Measurements from ENCODE around the gene PALM3.

Gene PALM3

DNA sequence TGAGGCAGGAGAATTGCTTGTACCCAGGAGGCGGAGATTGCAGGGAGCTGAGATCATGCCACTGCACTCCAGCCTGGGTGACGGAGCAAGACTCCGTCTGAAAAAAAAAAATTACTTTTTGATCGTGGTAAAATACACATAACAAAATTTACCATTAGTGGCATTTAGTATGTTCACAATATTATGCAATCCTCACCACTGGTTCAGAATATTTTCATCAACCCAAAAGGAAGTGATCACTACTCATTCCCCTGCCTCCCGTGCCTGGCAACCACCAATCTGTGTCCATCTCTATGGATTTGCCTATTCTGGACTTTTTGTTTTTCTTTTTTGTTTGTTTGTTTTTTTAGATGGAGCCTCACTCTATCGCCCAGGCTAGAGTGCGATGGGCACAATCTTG is 1.2 kb upstream of the PALM3 start:
- in situ Hi-C loops (cut with HindIII; ENCODE audit: low pct_unique_long_range_greater_than_20kb, low sequenced_read_pairs), result no loop called here
- TF ChIP-seq JUND (IDR thresholded peaks at IDR 0.05; ENCODE audit: low read depth), result no peak

DNA sequence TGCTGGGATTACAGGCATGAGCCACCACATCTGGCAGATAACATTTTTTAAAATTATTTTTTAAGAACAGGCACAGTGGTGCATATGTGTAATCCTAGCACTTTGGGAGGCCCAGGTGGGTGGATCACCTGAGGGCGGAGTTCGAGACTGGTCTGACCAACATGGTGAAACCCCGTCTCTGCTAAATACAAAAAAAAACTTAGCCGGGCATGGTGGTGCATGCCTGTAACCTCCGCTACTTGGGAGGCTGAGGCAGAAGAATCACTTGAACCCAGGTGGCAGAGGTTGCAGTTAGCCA is 631 bp upstream of the PALM3 start:
- in situ Hi-C loops (cut with HindIII; ENCODE audit: low pct_unique_long_range_greater_than_20kb, low sequenced_read_pairs), result no loop called here
- no peak for DNase-seq (ENCODE audit: low read depth in 1 of 2, low spot score in 1 of 2)
- TF ChIP-seq JUND (IDR thresholded peaks at IDR 0.05; ENCODE audit: low read depth), result no peak

More for the DNA sequence above, 1.2 kb upstream of the PALM3 start:
- DNase-seq (ENCODE audit: low read depth in 1 of 2, low spot score in 1 of 2), result no peak

DNA sequence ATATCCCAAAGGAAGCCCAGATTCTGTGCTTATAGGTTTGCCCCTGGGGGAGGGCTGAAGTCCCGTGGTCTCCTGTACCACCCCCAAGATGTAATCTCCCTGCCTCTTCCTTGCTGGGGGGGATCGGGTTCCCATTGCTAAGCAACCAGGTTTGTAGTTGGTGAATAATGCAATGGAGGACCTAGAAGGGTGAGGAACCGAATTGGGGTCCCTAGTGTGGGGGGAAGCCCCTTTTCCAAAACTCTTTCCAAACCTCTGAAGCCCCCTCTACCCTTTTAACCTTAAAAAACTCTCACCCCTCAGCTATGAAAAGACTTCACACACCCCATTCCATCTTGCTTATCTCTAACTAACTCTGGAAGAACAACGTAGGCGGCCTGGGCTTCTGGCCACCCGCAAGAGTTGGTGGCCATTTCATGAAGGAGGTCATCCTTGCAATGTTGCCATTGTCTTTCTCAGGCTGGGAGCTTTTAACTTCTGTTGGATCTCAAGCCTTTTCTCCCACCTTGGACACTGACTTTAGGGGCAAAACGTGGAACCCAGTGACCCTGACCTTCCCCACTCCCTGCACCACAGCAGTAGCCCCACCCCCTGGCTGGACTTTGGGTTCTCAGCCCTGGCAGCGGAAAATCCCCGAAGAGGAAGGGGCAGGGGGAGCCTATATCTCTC is 661 bp downstream of the PALM3 start:
- in situ Hi-C loops (cut with HindIII; ENCODE audit: low pct_unique_long_range_greater_than_20kb, low sequenced_read_pairs), result no loop called here
- TF ChIP-seq JUND (IDR thresholded peaks at IDR 0.05; ENCODE audit: low read depth), result no peak
- no peak for DNase-seq (ENCODE audit: low read depth in 1 of 2, low spot score in 1 of 2)

DNA sequence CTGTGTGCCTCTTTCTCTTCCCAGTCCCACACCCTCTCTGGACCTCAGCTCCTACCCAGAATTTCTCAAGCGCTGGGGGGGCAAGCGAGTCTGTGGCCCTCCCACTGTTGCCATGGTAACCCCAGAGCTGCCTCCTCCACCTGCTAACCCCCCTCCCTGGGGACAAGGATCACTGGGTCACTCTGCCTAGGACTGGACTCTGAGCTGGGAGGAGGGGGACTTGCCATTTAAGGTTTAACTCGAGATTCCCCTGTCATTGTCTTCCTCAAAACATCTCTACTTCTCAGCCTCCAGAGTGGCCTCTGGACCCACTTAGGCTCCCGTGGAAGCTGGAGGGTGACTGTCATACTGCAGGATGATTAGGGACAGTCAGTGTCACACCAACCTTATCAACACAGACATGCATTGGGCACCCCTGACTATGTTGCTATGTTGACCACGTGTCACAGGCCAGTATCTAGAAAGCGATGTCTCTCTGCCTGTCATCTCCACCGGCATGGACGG is 2.2 kb downstream of the PALM3 start:
- TF ChIP-seq JUND (IDR thresholded peaks at IDR 0.05; ENCODE audit: low read depth), result no peak
- in situ Hi-C loops (cut with HindIII; ENCODE audit: low pct_unique_long_range_greater_than_20kb, low sequenced_read_pairs), result no loop called here
- no peak for DNase-seq (ENCODE audit: low read depth in 1 of 2, low spot score in 1 of 2)

DNA sequence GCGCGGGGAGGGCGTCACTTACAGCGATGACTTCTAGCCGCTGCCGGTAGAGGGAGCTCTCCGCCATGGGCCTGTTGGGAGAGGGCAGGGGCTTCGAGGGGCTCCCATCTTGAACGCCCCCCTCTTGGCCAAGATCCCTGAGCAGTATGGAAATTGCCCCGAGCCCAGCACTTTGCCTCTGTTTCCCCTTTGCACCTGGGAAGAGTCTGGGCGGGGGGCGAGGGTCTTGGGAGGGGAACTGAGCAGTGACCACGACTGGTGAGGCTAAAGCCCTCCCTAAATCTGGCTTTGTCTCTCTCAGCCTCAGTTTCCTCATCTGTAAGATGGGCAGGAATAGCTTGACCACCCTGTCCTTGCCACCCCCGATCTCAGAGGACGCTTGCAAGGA is 2.8 kb downstream of the PALM3 start:
- no peak for DNase-seq (ENCODE audit: low read depth in 1 of 2, low spot score in 1 of 2)
- in situ Hi-C loops (cut with HindIII; ENCODE audit: low pct_unique_long_range_greater_than_20kb, low sequenced_read_pairs), result no loop called here
- no peak for TF ChIP-seq JUND (IDR thresholded peaks at IDR 0.05; ENCODE audit: low read depth)

DNA sequence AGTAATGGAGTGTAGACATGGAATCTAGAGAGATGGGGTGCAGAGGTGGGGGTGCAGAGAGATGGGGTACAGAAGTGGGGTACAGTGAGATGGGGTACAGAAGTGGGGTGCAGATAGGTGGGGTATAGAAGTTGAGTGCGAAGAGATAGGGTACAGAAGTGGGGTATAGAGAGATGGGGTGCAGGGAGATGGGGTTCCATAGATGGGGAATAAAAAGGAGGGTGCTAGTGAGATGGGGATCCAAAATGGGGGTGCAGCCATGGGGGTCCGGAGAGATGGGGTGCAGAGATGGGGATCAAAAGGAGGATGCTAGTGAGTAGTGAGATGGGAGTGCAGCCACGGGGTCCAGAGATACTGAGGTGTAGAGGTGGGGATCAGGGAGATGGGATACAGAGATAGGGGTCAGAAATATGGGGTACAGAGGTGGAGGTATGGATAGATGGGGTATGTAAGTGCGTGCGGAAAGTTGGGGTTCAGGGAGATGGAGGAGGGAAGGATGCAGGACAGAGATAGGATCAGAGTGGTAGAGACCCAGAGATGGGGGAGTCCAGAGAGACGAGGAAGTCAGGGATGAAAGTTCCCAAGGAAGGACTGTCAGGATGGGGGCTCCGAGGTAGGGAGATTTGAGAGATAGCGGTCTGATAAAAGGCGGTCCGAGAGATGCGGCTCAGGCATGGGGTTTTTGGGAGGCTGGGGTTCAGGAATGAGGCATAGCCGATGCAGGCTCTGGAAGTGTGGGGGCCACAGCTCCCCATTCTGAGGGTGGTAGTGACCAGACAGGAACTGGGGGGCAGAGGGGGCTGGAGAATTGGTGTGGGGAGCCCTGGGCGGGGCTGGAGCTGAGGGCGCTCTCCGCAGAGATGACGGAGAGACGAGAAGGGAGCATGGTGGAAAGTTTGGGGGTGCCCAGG is 3.4 kb downstream of the PALM3 start:
- no peak for DNase-seq (ENCODE audit: low read depth in 1 of 2, low spot score in 1 of 2)
- in situ Hi-C loops (cut with HindIII; ENCODE audit: low pct_unique_long_range_greater_than_20kb, low sequenced_read_pairs), result no loop called here

DNA sequence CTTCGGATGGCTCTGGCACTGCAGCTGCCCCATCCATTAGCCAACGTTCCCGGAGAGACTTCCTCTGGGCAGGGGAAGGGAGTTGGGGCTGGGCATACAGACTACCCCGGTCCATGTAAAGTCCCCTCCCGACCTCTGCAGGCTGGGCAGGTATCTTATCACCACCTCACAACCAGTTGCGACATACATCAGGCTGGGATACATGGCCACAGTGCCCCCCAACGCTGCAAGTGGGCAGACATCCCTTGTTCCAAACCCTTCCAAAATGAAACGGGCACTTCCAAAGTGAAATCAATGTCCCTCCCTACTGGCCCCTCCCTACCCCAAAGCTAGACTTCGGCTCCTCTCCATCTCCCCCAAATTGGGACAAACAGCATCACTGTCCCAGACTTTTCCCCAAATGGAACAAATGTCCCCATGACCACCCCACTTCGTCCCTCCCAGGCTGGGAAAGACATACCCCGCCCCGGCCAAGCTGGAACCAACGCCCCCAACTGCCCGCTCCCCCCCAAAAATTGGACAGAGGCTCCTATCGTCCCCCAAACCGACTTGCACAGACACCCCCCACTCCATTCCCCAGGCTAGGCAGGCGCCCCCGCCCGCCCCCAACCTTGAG is 5.0 kb downstream of the PALM3 start:
- no peak for DNase-seq (ENCODE audit: low read depth in 1 of 2, low spot score in 1 of 2)

More for the DNA sequence above, 3.4 kb downstream of the PALM3 start:
- no peak for TF ChIP-seq JUND (IDR thresholded peaks at IDR 0.05; ENCODE audit: low read depth)

DNA sequence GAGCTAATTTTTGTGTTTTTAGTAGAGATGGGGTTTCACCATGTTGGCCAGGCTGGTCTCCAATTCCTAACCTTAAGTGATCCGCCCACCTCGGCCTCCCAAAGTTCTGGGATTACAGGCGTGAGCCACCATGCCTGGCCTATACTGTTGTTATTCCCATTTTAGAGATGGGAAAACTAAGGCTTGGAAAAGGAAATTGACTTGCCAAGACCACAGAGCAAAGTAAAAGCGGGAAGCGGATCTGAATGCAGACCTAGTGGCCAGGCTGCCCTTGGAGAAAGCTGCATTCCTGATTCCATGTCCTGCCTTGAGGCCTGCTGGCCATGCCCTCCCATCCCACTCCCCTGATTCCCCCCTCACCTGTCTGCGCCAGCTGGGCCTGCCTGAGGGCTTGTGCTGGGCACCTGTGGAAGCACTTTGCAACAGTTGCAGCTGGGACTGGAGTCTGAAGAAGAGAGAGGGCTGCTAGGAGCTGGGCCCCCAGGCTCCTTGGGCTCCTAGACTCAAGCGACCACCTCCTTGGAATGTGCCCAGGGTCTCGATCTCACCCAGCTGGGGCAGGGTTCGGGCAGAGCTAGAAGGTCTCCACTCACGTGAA is 5.7 kb downstream of the PALM3 start:
- in situ Hi-C loops (cut with HindIII; ENCODE audit: low pct_unique_long_range_greater_than_20kb, low sequenced_read_pairs), result no loop called here
- DNase-seq (ENCODE audit: low read depth in 1 of 2, low spot score in 1 of 2), result no peak
- no peak for TF ChIP-seq JUND (IDR thresholded peaks at IDR 0.05; ENCODE audit: low read depth)

More for the DNA sequence above, 5.0 kb downstream of the PALM3 start:
- no peak for TF ChIP-seq JUND (IDR thresholded peaks at IDR 0.05; ENCODE audit: low read depth)
- in situ Hi-C loops (cut with HindIII; ENCODE audit: low pct_unique_long_range_greater_than_20kb, low sequenced_read_pairs), result no loop called here

DNA sequence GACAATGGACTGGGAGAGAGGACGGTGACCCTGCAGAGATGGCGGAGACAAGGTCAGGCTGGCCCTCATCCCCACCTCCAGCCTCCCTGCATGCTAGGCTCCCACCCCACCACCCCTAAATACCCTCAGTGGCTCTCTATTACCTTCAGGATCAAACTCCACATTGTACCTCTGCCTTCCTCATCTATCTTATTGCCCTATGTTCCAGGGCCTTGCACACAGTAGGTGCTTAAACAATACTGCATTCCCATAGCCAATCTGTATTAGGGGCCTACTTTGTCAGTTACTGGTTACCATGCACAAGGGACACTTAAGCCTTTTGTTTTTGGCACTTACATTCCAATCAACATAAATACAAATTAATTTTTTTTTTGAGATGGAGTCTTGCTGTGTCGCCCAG is 6.5 kb downstream of the PALM3 start:
- in situ Hi-C loops (cut with HindIII; ENCODE audit: low pct_unique_long_range_greater_than_20kb, low sequenced_read_pairs), result no loop called here
- DNase-seq (ENCODE audit: low read depth in 1 of 2, low spot score in 1 of 2), result no peak
- no peak for TF ChIP-seq JUND (IDR thresholded peaks at IDR 0.05; ENCODE audit: low read depth)

DNA sequence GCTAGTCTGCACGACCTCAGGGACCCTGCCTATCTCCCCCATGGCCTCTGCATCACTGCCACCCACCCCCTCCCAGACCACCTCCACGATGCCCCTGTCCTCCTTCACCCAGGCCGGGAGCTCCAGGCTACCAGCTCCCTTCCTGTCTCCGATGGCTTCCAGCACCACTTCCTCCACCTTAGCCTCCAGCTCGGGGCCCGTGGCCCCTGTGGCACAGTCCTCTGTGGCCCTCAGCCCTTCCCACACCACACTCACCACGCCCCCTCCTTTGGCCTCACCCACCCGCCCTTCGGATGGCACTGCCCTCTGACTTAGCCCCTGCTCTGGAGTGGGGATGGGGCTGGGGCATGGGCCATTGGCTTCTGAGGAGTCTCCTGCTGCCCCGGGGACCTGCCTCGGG is 7.2 kb downstream of the PALM3 start:
- TF ChIP-seq JUND (IDR thresholded peaks at IDR 0.05; ENCODE audit: low read depth), result no peak
- in situ Hi-C loops (cut with HindIII; ENCODE audit: low pct_unique_long_range_greater_than_20kb, low sequenced_read_pairs), result no loop called here
- DNase-seq (ENCODE audit: low read depth in 1 of 2, low spot score in 1 of 2), result no peak

DNA sequence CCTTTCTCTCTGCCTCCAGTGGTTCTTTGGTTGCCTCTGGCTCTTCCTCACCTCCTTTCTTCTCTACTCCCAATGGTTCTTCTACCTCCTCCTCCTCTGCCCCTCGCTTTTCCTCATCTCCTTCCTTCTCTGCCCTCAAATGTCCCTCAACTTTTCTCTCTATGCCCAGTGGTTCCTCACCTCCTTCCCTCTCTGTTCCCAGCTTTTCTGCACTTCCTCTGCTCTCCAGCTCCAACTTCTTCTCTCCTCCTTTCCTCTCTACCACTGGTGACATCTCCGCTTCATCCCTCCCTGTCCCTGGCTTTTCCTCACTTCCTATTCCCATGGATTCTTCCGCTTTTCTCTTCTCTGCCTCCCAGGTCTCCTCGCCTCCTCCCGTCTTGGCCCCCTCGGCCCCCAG is 7.8 kb downstream of the PALM3 start:
- TF ChIP-seq JUND (IDR thresholded peaks at IDR 0.05; ENCODE audit: low read depth), result no peak
- no peak for DNase-seq (ENCODE audit: low read depth in 1 of 2, low spot score in 1 of 2)
- in situ Hi-C loops (cut with HindIII; ENCODE audit: low pct_unique_long_range_greater_than_20kb, low sequenced_read_pairs), result no loop called here

DNA sequence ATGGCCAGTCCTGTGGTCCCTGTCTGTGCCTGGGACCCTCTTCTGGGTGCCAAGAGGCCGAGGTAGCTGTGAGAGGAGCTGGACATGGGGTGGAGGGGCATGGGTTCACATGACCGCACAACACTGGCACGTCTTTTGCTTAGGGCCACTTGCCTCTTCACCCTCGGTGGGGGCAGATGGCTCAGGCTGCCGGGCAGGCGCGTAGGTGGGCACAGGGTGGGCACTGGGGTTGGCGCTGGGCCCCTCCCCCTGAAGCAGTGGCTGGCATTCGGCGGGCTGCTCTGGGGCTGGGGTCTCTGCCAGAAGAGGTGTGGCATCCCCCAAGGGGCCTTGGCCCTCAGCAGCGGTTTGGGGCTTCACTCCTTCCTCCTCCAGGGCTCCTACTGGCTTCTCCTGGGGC is 8.4 kb downstream of the PALM3 start:
- in situ Hi-C loops (cut with HindIII; ENCODE audit: low pct_unique_long_range_greater_than_20kb, low sequenced_read_pairs), result no loop called here
- no peak for DNase-seq (ENCODE audit: low read depth in 1 of 2, low spot score in 1 of 2)
- TF ChIP-seq JUND (IDR thresholded peaks at IDR 0.05; ENCODE audit: low read depth), result no peak

DNA sequence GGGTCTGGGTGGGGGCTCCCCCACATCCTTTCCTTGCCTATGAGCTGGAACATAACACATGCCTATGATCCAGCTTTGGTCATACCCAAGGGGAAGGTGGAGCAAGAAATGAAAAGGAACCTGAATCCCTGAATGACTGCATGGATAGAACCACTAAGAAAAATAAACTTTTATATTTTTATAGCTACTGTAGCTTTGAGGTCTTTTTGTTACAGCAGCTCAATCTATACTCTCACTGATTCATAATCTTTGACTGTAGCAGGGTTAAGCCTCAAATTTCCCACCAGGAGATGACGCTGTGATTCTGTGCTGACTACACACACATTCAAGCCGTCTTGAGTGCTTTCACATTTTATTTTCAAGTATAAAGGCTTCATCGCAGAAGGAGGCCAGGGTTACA is 8.8 kb downstream of the PALM3 start:
- in situ Hi-C loops (cut with HindIII; ENCODE audit: low pct_unique_long_range_greater_than_20kb, low sequenced_read_pairs), result no loop called here
- DNase-seq (ENCODE audit: low read depth in 1 of 2, low spot score in 1 of 2), result no peak
- no peak for TF ChIP-seq JUND (IDR thresholded peaks at IDR 0.05; ENCODE audit: low read depth)

Data from T47D (cell line).